Gastrocnemius medialis (tissue), 4 donors: ENCODE results near the gene MROH2B.

Source experiments
- POLR2A ChIP-seq, 2 donors: fragments of 450-650 bp; IDR thresholded peaks; one replicate each; pipeline ENCODE4 v1.6.1; 2017; ENCODE audit warnings: antibody characterized with exemption in 2 of 2, mild to moderate bottlenecking in 2 of 2, moderate library complexity in 2 of 2
- TF ChIP-seq, protein P1 (sequence below), 5 experiments: fragments of 450-650 bp in 3 of 5; fragments of 200-600 bp in 2 of 5; sonication (generic) in 2 of 5; IDR thresholded peaks in 4 of 5; conservative IDR thresholded peaks in 1 of 5; 1 replicate in 4 of 5; 2 replicates in 1 of 5; pipeline ENCODE4 v1.5.1; 2016 to 2019; ENCODE audit warnings: antibody characterized with exemption in 5 of 5, mild to moderate bottlenecking in 3 of 5, moderate library complexity in 3 of 5

DNA sequence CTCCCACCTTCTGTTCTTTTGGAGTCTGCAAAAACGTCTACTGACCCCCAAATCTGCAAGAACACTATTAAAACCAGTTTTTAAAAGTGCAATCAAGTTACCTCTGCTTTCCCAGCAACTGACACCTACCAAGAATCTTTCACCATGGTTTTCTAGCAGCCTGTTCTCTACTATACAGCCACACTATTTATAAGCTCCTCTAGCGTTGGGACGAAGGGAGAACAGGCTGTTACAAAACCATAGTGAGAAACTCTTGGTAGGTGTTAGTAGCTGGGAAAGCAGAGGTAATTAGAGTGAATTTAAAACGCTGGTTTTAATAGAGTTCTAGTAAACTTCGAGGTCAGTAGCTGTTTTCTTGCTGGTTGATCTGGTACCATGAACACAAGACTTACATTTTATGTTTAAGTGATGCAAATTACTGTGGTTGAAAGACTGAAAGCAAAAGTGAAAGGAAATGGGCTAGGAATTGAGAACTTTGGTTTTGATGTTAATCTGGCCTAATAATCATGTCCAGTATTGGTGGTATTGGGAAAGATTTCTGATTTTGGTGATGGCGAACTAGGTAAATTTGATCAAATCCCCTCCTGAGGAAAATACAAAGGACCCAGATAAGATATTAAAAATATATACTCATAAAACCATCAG is 5.3 kb downstream of the MROH2B start:
- no peak for TF ChIP-seq POLR2A (IDR thresholded peaks at IDR 0.05)
- TF ChIP-seq, protein P1, sequence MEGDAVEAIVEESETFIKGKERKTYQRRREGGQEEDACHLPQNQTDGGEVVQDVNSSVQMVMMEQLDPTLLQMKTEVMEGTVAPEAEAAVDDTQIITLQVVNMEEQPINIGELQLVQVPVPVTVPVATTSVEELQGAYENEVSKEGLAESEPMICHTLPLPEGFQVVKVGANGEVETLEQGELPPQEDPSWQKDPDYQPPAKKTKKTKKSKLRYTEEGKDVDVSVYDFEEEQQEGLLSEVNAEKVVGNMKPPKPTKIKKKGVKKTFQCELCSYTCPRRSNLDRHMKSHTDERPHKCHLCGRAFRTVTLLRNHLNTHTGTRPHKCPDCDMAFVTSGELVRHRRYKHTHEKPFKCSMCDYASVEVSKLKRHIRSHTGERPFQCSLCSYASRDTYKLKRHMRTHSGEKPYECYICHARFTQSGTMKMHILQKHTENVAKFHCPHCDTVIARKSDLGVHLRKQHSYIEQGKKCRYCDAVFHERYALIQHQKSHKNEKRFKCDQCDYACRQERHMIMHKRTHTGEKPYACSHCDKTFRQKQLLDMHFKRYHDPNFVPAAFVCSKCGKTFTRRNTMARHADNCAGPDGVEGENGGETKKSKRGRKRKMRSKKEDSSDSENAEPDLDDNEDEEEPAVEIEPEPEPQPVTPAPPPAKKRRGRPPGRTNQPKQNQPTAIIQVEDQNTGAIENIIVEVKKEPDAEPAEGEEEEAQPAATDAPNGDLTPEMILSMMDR (IDR thresholded peaks at IDR 0.05 in 4 of 5, conservative IDR thresholded peaks at IDR 0.05 in 1 of 5): no peak
